Activated CD8-positive, alpha-beta memory T cell treated with anti-CD3 and anti-CD28 coated beads, Interleukin-2, amount 50 U/mL, for 24 hours (primary cell): ENCODE results near the gene UBALD2.
"Not testable (repeated sequence)": the region's sequence is repeated elsewhere in the genome, so short reads cannot be mapped to it uniquely, and the experiment has no call there.

Experiments
- DNase-seq: peaks from one replicate; pipeline ENCODE4 v3.0.0-alpha.2; 2020; ENCODE audit errors: extremely low read depth

UBALD2 gene

DNA sequence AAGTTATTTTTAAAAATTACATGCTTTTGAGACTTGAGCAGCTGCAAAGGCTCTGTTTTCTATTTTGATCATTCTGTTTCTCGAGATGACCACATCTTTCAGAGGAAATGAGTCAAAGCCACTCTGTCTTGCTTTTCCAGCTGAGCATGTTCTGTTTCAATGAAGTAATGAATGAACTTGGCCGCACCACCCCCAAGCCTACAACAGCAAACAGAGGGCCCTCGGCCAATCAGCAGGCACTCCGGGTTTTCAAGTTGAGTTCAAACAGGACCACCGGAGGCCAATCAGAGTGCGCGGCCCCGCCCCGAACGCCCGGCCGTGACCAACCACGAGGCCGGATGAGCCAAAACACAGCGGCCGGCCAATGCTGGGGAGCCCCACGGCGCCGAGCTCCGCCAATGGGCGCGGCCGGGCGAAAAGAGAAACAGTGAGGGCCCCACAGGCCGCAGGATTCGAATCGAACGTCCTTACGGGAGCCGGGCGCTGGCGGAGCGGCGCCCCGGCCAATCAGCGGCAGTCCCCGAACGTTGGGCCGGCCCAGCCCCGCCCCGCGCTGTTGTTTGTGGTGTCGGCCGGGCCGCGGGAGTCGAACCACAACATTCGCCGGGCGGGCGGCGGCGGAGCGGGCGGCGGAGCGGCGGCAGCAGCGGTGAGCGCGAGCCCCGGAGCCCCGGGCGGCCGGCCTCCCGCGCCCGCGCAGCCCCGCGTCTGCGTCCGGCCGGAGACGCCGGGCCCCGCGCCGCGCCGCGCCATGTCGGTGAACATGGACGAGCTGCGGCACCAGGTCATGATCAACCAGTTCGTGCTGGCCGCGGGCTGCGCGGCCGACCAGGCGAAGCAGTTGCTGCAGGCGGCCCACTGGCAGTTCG lies at the start of gene UBALD2:
UBALD2 (plus strand) TSS at position 594 of the 869 bp plus-strand sequence; CDS start at position 752, 158 bp downstream.
- peak; percentile 96 for DNase-seq

- DNase-seq: no peak
Measured at GRCh38 chr17:76217081-76217480, 48.1 kb upstream of the UBALD2 start.

GRCh38 chr17:76219670-76220383 lies 45.3 kb upstream of the UBALD2 start:
- DNase-seq: no peak

DNA sequence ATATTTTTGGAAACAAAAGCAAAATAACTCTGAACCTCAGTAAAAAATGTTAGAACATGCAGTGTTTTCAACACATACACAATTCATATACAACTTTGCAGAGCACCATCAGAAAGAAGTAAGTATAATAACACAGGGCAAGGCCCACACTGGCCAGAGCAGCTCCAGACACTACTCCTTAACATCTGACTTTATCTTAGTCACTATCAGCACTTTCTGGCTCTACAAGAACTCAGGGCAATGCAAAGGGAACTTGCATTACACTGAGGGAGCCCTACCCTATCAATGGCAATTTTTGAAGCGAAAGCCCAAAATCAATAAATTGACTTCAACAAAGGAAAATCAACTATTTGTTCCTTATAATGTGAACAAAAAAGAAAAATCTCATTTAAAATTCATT lies 41.3 kb upstream of the UBALD2 start:
- DNase-seq: no peak

GRCh38 chr17:76225373-76226086 lies 39.6 kb upstream of the UBALD2 start:
- not testable (repeated sequence) for DNase-seq

DNA sequence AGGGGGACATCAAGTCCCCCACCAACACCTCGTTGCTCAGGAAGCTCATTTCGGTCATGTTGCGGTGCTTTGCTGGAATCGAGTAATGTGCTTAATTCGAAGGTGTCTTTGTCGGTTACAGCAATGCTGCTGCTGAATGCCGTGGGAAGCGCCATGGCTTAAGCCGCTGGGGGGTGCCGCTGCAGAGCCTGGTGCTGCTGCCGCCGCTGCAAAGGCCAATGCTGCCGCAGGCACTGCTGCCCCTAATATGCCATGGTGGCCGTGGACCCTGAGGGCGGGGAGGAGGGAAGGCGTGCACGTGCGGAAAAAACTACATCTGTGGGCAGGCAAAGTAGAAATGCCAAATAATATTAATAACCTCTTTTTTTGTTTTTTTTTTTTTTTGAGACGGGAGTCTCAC lies 38.4 kb upstream of the UBALD2 start:
- DNase-seq: not testable (repeated sequence)

- no peak for DNase-seq
Measured at GRCh38 chr17:76232342-76232741, 32.8 kb upstream of the UBALD2 start.

DNA sequence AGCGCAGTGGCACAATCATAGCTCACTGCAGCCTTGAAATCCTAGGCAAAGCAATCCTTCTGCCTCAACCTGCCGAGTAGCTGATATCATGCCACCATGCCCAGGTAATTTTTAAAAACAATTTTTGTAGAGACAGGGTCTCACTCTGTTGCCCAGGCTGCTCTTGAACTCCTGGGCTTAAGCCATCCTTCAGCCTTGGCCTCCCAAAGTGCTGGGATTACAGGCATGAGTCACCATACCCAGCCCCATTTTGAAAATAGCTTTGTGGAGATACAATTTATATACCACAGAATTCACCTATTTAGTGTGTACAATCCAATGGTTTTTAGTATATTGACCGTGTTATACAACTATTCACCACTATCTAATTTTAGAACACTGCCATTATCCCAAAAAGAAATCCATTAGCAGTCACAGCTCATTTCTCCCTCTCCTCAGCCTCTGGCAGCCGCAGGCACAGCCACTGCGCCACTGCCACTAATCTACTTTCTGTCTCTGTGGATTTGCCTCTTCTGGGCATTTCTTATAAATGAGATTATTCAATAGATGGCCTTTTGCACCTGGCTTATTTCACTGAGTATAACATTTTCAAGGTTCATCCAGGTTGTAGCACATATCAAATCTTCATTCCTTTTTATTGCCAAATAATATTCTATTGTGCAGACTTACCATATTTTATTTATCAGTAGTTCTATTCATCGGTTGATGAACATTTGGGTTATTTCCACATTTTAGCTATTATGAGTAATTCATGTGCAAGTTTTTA lies 31.4 kb upstream of the UBALD2 start:
- DNase-seq: no peak

GRCh38 chr17:76234354-76234679 lies 30.8 kb upstream of the UBALD2 start:
- DNase-seq: no peak

- DNase-seq: no peak
Measured at GRCh38 chr17:76235883-76236282, 29.3 kb upstream of the UBALD2 start.

GRCh38 chr17:76236603-76237002 lies 28.5 kb upstream of the UBALD2 start:
- no peak for DNase-seq

- no peak for DNase-seq
Measured at GRCh38 chr17:76237859-76238313, 27.3 kb upstream of the UBALD2 start.

- DNase-seq: no peak
Measured at GRCh38 chr17:76238847-76239537, 26.2 kb upstream of the UBALD2 start.

- no peak for DNase-seq
Measured at GRCh38 chr17:76239538-76240274, 25.4 kb upstream of the UBALD2 start.

DNA sequence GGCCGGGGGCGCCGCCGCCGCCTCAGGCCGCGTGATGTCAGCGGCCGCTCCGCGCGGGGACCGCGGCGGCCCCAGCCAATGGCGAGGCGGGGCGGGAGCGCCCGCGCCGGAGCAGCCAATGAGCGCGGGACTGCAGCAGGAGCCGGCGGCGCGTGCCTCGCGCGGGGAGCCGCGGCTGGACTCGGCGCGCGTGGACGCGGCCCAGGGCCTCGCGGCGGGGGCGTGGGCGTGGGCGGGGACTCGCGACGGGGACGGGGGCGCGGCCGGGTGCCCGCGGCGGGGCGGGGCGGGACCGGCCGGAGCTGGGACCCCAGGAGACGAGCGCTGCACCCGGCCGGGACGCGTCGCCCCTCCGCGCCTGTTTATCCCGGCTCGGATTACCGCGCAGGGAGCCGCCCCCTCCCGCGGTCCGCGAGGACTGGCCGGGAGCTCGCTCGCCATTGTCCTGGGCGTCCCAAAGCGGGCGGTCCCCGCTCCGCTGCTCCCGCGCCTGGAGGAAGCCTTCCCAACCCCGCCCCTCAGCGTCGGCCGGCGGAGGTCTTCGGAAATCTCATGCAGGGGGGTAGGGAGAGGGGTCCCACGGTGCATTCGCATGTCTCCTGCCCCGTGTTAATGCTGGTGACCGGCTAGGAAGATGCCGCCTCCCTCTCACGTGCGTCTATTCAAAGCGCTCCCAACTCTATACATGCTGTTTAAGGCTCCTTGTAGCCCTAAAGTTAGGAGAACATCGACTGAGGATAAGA lies 24.5 kb upstream of the UBALD2 start, which contains the start of gene RNF157:
RNF157 (minus strand) TSS at position 33 of the 743 bp plus-strand sequence. CDS start 253 bp downstream, outside the sequence.
- no peak for DNase-seq

GRCh38 chr17:76241204-76241538 lies 24.0 kb upstream of the UBALD2 start:
- no peak for DNase-seq

- no peak for DNase-seq
Measured at GRCh38 chr17:76241691-76242255, 23.4 kb upstream of the UBALD2 start.

DNA sequence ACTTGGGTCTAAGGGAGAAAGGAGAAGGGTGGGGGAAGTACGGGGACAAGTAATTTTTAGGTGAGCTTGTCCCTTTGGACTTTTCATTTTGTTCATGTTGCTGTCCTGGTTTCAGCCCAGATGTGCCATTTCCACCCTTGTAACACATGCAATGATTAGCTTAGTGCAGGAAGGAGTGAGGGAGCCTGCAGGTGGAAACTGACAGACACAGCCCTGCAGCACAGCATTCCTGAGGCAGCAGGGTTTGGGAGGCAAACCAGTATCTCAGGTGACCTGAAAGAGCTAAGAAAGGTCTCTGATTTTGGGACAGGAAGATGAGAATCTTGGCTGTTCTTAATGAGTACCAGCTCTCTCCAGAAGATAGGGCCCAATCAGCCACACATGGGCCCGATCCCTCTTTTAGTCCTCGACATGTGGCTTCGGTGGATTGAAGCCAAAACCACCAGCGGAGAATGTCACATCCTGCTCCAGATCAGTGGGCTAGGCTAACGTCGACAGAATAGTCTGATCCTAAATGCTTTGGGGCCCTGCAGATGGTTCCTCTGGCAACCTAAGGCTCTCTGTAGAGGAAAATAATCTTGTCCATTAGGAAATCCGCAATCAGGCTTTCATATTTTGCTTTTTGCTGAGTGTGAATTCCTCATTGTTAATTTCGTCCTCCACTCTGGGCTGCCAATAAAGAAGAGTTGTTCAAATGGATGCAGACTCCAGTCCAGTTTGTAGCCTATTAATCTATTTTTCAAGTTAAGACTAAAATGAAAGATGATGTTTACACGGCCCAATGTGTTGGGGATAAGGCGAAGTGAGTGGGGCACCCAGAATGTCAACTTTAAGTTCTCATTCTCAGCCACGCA lies 21.1 kb upstream of the UBALD2 start:
- no peak for DNase-seq
